ENCODE data around the gene PPP2R2D.
A peak's percentile ranks its signal among the peaks of the same experiment; 100 is the strongest.

Gene PPP2R2D

DNA sequence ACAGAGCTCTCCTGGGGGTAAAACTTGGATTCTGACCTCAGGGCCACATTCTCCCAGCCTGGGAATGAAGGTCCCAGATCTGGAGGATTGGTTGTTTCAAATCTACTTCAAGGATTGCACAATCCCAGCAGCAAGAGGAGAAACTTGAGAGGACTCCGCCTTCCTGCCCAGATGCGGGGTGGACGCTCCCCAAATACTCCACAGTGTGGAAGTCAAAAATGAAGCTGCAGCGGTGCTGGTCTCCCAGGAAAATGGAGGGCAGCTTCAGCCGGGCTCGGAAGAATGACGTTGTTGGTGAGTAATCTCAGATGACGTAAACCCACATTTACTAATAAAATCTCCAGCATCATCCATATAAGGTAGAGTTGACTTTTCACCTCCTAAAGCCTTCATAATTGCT, 31.5 kb upstream of the PPP2R2D start:
- no peak for DNase-seq

DNA sequence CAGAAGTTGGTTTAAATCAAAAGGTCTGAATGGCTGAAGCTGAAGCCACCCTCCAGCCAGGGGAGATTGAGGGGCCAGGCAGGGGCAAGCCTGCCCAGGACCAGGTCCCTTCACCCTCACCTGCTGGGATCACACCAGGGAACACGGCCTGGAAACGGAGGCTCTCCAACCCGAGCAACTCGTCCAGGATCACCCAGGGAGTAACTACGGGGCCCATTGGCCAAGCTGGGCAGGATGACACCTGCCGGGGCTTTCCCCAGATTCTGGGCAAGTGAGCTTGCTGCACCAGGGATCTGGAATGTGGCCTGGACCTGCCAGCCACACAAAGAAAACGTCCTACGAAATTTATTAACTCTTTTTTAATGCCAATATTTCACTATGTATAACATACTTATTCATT, 30.4 kb upstream of the PPP2R2D start:
- DNase-seq, result no peak

DNA sequence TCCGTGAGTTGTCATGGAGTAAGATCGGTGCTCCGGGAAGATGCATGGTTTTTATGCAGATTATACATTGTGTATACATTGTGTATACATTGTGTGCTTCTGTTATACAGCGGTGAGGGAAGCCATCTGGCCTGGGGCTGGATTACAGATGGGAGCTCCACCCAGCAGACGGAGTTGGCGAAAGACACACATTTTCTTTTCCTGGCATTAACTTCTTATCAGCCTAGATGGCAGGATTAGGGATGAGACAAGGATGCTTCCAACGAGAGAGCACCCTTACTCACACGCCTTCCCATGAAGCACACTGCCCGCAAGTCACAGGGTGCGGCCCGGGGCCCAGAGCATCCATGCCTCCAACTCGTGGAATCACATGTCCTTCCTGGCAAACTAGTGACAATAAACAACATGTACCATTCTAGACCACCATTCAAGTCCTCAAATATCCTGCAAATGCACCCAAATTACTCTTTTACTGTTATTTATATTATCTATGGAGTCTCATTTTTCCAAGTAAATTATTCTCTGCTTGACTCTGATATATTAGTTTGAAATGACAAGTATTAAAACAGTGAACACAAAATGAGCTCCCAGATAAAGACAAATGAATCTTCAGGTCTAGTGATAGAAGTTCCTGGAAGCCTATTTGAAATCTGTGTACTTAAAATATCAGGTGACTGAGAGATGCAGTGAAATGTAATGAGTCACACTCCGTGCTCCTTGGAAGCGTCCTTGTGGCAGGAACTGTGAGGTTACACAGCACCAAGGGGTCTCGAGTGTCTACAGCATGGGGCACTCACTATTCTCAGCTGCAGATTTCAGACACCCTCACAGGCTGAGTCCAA, 29.8 kb upstream of the PPP2R2D start:
- DNase-seq, result no peak

DNA sequence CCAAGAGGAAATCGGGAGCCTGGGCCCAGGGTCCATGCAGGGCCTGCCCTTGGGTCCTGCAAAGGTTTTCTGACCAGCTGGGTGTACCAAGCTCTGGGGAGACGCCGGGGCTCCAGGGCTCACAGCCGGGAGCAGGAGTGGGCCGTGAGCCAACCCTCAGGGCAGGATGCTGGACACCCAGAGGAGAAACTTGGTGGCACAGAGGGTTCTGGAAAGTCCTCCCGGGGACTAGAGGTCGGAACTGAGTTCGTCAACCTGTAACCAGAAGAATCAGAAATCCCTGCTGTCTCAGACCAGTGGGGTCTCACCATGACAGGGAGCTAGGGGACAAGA, 29.2 kb upstream of the PPP2R2D start:
- DNase-seq, result no peak

- no peak for DNase-seq
Observed at GRCh38 chr10:131872011-131872826, 28.6 kb upstream of the PPP2R2D start.

- no peak for DNase-seq
Observed at GRCh38 chr10:131872827-131873375, 27.9 kb upstream of the PPP2R2D start.

GRCh38 chr10:131874991-131875451, 25.8 kb upstream of the PPP2R2D start:
- DNase-seq, result peak; percentile 84

GRCh38 chr10:131875501-131875900, 25.3 kb upstream of the PPP2R2D start:
- no peak for DNase-seq

- no peak for DNase-seq
Observed at GRCh38 chr10:131876017-131876416, 24.8 kb upstream of the PPP2R2D start.

GRCh38 chr10:131876508-131876907, 24.3 kb upstream of the PPP2R2D start:
- DNase-seq, result no peak

DNA sequence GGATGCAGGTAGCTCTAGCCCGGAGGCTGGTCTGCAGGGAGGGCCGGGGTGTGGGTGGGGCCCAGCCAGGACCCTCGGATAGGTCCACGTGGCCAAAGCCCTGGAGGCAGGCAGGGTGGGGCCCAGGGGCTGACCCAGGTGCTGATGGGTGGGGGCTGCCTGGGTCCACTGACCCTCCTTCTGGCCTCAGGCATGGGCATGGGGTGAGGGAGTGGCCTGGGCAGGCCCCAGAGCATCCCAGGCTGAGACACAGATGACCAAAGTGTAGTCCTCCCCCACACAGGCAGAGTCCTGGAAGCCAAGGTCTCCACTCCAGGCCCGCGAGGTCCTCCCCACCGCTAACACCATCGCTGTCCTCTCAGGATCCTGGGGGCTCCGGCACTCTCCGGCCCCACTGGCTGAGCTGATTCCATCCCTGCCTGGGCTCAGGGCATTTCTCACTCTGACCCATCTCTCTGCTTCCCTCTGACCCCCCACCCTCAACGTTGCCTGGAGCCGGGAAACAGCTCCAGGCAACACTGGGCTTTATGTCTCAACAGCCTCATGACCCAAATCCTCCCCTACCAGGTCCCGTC, 20.7 kb upstream of the PPP2R2D start:
- DNase-seq, result no peak

DNA sequence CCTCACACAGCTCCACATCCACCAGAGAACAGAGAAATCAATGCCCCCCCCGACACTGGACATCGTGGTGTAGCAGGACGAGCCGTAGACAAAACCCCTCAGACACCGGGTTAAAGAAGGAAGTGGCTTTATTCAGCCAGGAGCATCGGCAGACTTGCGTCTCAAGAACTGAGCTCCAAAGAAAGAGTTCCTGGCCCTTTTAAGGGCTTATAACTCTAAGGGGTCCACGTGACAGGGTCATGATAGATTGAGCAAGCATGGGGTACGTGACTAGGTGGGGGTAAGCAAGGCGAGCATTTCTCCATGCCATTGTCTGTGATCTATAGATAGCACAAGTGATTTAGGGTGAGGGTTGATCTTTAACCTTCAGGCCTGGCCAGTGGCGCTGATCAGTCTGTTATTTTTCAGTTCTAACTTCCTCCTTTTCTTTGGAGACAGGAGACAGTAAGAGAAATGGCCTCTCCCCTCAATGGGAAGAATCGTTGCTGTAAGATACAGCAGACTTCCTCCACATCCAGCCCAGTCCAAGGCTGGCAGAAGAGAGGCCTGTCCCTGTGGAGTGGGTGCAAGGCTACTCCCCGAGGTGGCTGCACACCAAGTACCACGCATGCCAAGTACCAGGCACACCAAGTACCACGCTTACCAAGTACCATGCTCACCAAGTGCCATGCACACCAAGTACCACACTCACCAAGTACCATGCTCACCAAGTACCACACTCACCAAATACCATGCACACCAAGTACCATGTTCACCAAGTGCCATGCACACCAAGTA, 19.5 kb upstream of the PPP2R2D start:
- no peak for DNase-seq

- DNase-seq, result no peak
Observed at GRCh38 chr10:131882151-131882550, 18.7 kb upstream of the PPP2R2D start.

- no peak for DNase-seq
Observed at GRCh38 chr10:131882590-131883451, 18.0 kb upstream of the PPP2R2D start.

GRCh38 chr10:131883621-131884393, 17.0 kb upstream of the PPP2R2D start:
- DNase-seq, result peak; percentile 78

DNA sequence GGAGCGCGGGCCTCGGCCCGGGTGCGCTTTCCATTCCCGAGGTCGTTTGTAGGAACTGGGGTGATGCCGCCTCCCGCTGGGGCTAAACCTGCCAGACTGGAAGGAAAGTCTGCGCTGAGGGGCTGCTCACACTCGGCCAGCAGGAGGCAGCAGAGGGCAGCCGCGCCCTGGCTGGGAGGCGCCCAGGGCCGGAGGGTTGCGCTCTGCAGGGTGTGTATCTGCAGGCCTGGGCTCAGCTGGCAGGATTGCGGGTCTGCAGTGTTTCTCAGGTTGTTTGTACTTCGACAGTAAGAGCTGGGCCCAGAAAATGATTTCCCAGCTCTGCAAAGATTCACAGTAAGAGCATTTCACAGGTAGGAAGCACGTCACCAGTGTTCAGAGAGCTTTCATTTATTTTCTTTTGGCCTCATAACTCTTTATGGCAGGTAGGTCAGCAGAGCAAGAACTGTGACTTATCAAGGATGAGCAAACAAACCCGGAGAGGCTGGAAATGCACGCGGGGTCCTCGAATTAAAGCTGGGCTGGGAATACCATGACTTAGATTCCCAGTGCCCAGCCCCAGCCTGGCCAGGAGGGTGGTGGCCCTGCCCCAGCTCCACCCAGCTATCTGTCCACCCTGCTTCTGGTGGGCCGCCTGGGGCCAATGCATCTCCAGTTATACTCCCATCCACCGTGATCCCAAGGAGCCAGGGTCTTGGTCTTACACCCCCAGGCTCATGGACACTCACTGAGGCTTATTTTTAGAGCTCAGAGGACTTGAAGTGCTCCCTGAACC, 15.2 kb upstream of the PPP2R2D start:
- peak; percentile 53 for DNase-seq

DNA sequence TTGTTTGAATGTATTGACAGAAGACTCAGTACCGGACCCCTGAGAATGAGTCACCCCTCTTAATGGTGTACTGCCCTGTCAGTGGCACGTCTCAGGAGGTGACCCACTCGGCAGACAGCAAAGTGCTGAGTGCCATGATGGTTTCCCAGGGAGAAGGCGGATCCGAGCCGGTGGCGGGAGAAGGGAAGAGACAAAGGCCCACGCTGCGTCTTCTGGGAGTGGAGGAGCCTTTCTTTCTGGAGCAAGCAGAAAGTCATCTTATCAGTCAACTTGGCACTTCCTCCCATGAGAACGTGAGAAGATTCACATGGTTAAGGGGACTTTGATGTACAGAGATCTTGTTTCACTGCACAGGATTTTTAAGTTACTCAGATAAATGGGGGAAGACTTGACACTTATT, 14.6 kb upstream of the PPP2R2D start:
- DNase-seq, result no peak

- no peak for DNase-seq
Observed at GRCh38 chr10:131888186-131888604, 12.6 kb upstream of the PPP2R2D start.

DNA sequence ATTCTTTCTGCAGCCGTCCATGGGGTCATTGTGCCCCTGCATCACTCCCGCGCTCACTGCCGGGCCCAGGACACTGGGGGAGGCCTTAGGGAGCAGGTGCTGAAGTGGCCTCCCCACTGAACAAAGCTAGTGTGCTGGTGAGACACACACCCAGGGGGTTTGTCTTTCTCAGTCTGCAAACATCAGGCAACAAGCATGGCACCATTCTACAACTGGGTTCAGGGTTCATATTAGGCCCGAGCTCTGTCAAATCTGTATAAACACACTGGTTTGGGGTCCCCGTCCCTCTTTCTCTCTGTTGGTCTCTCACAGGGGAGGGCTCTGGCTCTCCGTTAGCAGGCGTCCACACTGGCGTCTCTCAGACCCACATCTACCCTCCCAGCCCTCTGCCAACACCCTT, 11.1 kb upstream of the PPP2R2D start:
- DNase-seq, result no peak
